GM12865 (cell line): ENCODE measurements around the gene KCNH3.

Experiments used
- DNase-seq: peaks from one replicate; pipeline ENCODE4 v3.0.0; 2010; ENCODE audit warnings: low read depth
- H3K4me3 ChIP-seq: 2 replicates; pipeline ENCODE4 v1.5.1; 2011; ENCODE audit warnings: mild to moderate bottlenecking, low read depth, low read length, control low read depth
- CTCF ChIP-seq: IDR thresholded peaks from 2 replicates; pipeline ENCODE4 v1.5.1; 2011; ENCODE audit warnings: low read length, control low read depth, low read depth, inconsistent platforms; ENCODE audit not compliant: insufficient read depth; ENCODE audit errors: missing control alignments

KCNH3 gene

GRCh38 chr12:49541140-49541861 is 2.5 kb downstream of the KCNH3 start:
- H3K4me3 ChIP-seq: no peak overlapping the region
- DNase-seq: no peak
- no peak for TF ChIP-seq CTCF

- no peak for DNase-seq
- no peak for TF ChIP-seq CTCF
These were observed 3.2 kb downstream of the KCNH3 start for GRCh38 chr12:49541911-49542505.

DNA sequence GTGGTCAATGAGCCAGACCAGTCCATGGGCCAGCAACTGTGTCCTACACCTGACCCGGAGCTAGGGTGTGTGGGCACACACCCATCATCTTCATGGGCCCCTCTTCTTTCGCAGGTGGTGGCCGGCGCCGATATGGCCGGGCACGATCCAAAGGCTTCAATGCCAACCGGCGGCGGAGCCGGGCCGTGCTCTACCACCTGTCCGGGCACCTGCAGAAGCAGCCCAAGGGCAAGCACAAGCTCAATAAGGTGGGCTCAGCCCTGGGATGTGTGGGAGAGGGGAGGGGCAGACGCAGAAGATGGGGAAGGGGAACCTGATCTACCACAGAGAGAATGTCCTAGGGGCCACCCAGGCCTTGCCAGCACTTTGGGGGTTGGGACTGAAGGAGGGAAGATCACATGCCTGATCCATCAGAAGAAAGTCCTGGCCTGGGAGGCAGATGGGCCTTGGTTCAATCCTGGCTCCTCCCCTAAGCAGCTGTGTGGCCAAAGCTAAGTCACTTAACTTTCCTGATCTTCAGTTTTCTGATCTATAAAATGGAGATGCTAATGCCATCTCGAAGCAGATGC is 3.8 kb downstream of the KCNH3 start:
- no peak for DNase-seq
- no peak overlapping the region for H3K4me3 ChIP-seq
- no peak for TF ChIP-seq CTCF

More at GRCh38 chr12:49541911-49542505, 3.2 kb downstream of the KCNH3 start:
- no peak overlapping the region for H3K4me3 ChIP-seq

DNA sequence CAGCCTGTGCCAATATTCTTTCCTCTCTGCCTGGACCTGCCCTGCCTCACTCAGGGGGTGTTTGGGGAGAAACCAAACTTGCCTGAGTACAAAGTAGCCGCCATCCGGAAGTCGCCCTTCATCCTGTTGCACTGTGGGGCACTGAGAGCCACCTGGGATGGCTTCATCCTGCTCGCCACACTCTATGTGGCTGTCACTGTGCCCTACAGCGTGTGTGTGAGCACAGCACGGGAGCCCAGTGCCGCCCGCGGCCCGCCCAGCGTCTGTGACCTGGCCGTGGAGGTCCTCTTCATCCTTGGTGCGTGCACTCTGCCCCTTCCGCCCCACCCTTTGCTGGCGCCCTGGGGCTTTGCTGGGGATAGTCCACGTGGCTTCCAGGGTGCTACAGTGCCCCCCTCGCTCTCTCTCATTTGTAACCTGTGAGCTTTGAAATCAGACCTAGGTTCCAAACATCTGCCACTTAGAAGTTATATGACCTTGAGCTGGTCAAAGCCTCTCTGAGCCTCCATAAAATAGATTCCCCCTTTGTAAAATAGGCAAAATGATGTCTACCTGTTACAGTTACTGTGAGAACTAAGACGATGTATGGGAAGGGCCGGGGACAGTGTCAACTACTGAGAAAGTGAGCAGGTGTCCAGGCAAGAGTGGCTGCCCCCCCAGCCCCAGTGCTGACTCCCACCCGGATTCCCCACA is 4.5 kb downstream of the KCNH3 start:
- no peak for TF ChIP-seq CTCF
- DNase-seq: no peak
- H3K4me3 ChIP-seq: no peak overlapping the region

DNA sequence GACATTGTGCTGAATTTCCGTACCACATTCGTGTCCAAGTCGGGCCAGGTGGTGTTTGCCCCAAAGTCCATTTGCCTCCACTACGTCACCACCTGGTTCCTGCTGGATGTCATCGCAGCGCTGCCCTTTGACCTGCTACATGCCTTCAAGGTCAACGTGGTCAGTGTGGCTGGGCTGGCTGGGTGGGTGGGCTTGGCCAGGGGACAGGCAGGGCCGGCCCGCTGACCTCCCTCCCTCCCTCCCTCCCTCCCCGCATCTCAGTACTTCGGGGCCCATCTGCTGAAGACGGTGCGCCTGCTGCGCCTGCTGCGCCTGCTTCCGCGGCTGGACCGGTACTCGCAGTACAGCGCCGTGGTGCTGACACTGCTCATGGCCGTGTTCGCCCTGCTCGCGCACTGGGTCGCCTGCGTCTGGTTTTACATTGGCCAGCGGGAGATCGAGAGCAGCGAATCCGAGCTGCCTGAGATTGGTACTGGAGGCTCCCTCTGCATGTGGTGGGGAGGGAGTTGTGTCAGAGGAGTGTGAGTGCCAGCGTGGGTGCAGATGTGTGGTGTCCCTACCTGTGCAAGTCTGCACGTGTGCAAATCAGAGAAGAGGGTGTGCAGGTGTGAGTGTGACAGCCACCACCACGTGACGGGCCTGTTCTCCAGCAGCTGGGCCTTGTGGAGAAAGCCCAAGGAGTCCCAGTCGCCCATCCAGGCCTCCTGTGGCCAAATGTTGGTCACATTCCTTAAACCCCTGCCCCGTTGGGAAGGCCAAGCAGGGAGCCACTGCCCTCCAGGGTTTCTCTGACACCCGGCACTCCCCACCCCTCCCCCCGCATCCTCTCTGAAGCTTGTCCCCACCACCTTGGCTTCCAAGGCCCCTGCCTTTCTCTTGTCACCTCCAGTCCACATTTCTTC is 5.3 kb downstream of the KCNH3 start:
- DNase-seq: no peak
- H3K4me3 ChIP-seq: no peak overlapping the region
- no peak for TF ChIP-seq CTCF

DNA sequence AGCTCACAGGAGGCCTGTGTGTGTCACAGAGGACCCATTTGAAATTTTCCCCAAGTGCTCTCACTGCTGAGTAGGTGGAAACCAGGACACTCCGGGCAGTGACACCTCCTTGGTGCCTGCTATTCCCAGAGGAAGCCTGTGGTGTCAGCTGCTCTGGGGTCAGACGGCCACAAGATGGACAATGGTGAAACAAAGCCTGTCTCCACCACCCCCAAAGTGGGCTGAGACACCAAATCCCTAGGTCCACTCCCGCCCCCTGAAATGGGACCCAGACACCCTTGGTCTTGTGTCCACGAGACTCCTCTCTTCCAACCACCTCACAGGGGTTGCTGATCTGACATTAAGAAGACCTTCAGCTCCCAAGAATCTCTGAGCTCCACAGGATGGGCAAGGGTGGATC is 7.0 kb downstream of the KCNH3 start:
- no peak overlapping the region for H3K4me3 ChIP-seq
- no peak for DNase-seq
- no peak for TF ChIP-seq CTCF
